Lower leg skin (tissue), 4 donors: Measurements from ENCODE around the gene FBLN1. TPM values are rescaled to one million over a fixed set of nuclear protein-coding genes. Genes with fewer than 3 reads are reported as not detected.

Experiments
- DNase-seq, 2 donors: peaks; one replicate each; pipeline ENCODE4 v3.0.0-alpha.2; 2019; ENCODE audit warnings: low spot score in 2 of 2
- H3K4me3 ChIP-seq: fragments of 200-600 bp; sonication (generic); 2 replicates; pipeline ENCODE4 v1.5.1; 2017; ENCODE audit warnings: mild to moderate bottlenecking, low read depth; ENCODE audit not compliant: poor library complexity, severe bottlenecking
- CTCF ChIP-seq, 3 donors: fragments of 450-650 bp; IDR thresholded peaks; one replicate each; pipeline ENCODE4 v1.5.1; 2016; ENCODE audit warnings: antibody characterized with exemption in 3 of 3, mild to moderate bottlenecking in 3 of 3, moderate library complexity in 2 of 3
- POLR2A ChIP-seq, 2 donors: fragments of 450-650 bp; IDR thresholded peaks; one replicate each; pipeline ENCODE4 v1.6.1; 2016 to 2017; ENCODE audit warnings: antibody characterized with exemption in 2 of 2, mild to moderate bottlenecking in 1 of 2, moderate library complexity in 1 of 2
- WGBS, 2 donors: methylation state at CpG; one replicate each; pipeline ENCODE4 v1.1.5; 2018; 5-methylcytosine and 5-hydroxymethylcytosine counted together
- intact Hi-C: fragments of 100-400 bp; cut with DNase I; formaldehyde crosslinking; loops from one replicate; pipeline ENCODE4 v1.15.0; 2023; ENCODE audit warnings: low total_unique reads
- total RNA-seq, 4 donors: library from RNA; depleted of rRNA; stranded (reverse); fragments of >200 nt; gene quantifications; one replicate each; pipeline ENCODE4 v1.1.0, GENCODE V29; 2016

FBLN1 gene
- total RNA-seq, 4 donors from 2014 or later, result 114 to 414 (median 163) TPM

DNA sequence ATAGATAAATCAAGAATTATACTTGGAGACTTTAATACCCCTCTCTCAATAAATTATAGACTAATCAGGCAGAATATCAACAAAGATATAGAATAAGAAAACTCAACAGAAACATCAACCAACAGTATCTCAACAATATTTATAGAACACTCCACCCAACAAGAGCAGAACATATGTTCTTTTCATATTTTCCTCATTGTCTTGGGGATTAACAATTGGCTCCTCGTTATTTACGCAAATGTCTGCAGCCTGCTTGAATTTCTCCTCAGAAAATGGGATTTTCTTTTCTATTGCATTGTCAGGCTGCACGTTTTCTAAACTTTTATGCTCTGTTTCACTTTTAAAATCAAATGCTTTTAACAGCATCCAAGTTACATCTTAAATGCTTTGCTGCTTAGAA, 37.0 kb upstream of the FBLN1 start:
- H3K4me3 ChIP-seq, result no peak overlapping the region
- intact Hi-C loops, result no loop called here
- TF ChIP-seq CTCF (IDR thresholded peaks at IDR 0.05), result no peak
- no peak for TF ChIP-seq POLR2A (IDR thresholded peaks at IDR 0.05)
- WGBS, 2 donors, result 58 to 68% methylated on average over 3 of the region's 3 CpGs
- DNase-seq, result no peak

DNA sequence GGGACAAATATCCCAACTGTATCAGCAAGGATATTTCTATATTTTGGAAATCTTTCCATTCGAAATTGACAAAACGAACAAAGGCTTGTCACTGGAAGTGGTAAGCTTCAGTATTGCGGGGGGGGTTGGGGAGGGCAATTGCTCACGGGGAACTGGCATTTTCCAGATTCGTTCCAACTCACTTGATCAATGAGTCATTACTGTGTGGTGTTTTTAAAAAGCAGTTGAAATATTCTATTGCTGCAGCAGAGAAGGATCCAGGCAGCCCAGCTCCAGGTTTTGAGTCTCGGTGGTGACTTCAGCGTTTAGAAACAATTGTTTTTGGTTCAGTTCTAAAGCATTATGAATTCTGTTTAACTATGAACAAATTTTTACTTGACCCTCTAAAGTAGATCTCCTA, 33.8 kb upstream of the FBLN1 start:
- intact Hi-C loops, result no loop called here
- TF ChIP-seq POLR2A (IDR thresholded peaks at IDR 0.05), result no peak
- TF ChIP-seq CTCF (IDR thresholded peaks at IDR 0.05), result no peak
- 29 to 33% methylated on average over 7 of the region's 7 CpGs for WGBS, 2 donors
- DNase-seq, result no peak
- no peak overlapping the region for H3K4me3 ChIP-seq

GRCh38 chr22:45469281-45470073, 33.2 kb upstream of the FBLN1 start:
- WGBS, 2 donors, result 19 to 27% methylated on average over 8 of the region's 8 CpGs
- TF ChIP-seq CTCF (IDR thresholded peaks at IDR 0.05) (no peak), POLR2A (IDR thresholded peaks at IDR 0.05) (no peak)
- no peak for DNase-seq
- intact Hi-C loops, result no loop called here
- no peak overlapping the region for H3K4me3 ChIP-seq

DNA sequence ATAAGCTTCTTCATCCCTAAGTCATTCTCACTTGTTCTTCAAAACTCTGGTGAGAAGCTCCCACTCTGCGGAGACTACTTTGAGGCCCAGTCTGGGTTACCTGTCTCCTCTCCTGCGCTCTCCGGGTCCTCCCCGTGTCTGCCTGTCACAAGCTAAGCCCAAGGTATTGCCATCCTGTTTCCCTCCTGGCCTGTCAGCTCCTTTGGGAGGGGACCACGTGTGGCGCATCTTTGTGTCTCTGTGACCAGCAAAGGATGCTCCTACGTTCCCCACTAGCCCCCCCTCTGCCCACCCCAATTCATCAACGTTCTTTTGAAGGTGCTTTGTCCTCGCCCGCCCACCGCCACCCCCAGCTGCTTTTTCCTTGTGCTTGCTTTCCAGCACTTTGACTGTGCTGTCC, 31.8 kb upstream of the FBLN1 start:
- intact Hi-C loops, result no loop called here
- no peak overlapping the region for H3K4me3 ChIP-seq
- WGBS, 2 donors, result 76 to 78% methylated on average over 11 of the region's 11 CpGs
- DNase-seq, result no peak
- no peak for TF ChIP-seq CTCF (IDR thresholded peaks at IDR 0.05)
- no peak for TF ChIP-seq POLR2A (IDR thresholded peaks at IDR 0.05)

GRCh38 chr22:45472426-45472825, 30.3 kb upstream of the FBLN1 start:
- H3K4me3 ChIP-seq, result no peak overlapping the region
- TF ChIP-seq CTCF (IDR thresholded peaks at IDR 0.05), result no peak
- no peak for TF ChIP-seq POLR2A (IDR thresholded peaks at IDR 0.05)
- 93 to 96% methylated on average over 3 of the region's 3 CpGs for WGBS, 2 donors
- intact Hi-C loops, result no loop called here
- DNase-seq, result no peak
